GM18520 (cell line): ENCODE measurements around the gene PRR7.

Experiments used
- ATAC-seq: cut with Tn5 transposase; IDR thresholded peaks from one replicate; pipeline ENCODE4 v1.9.1; 2021; ENCODE audit not compliant: unreplicated experiment

The PRR7 gene

DNA sequence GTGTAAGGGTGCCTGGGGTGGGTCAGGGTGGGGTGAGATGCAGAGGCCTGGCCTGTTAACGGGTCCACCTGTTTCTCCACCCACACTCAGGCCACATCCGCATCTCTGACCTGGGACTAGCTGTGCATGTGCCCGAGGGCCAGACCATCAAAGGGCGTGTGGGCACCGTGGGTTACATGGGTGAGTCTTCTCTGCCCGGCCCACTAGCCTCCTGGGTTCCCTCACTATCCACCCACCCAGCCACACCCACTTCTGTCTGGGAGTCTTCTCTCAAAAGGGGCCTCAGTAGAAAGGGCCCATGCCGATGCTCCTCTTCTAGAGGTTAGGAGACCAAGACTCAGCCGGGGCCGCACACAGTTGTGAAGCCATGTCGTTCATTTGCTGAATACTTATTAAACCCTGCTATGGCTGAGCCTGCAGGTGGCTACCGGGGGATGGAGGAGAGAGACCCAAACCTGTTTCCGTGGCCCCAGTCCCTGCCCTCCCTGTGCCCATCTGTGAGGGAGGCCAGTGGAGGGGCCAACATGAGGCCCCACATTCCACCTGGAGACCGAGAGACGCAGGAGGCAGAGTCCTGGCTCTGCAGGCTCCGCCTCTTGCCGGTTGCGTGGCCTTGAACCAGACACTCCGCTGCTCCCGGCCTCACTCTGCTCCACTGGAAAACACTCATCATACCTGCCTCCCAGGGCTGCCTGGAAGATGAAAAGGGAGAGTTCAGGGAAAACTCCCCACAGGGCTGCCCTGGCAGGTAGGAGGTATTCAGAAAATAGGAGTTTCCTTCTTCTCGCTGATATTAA, 11.5 kb upstream of the PRR7 start:
- no peak for ATAC-seq

DNA sequence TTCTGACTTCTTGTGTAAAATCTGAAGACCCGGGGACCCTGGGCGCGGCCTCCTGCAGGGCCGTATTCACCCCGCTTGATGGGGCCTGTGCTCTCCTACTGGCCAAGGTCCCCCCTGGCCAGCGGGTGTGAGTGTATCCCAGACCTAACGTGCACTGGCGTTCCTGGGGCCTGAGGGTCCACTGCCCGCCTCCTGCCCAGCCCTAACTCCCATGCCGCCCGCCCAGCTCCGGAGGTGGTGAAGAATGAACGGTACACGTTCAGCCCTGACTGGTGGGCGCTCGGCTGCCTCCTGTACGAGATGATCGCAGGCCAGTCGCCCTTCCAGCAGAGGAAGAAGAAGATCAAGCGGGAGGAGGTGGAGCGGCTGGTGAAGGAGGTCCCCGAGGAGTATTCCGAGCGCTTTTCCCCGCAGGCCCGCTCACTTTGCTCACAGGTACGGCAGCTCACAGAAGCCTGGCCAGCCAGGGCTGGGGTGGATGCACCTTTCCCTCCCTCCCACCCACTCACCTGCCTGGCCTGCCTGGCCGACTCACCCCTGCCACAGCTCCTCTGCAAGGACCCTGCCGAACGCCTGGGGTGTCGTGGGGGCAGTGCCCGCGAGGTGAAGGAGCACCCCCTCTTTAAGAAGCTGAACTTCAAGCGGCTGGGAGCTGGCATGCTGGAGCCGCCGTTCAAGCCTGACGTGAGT, 10.6 kb upstream of the PRR7 start:
- ATAC-seq, result no peak

DNA sequence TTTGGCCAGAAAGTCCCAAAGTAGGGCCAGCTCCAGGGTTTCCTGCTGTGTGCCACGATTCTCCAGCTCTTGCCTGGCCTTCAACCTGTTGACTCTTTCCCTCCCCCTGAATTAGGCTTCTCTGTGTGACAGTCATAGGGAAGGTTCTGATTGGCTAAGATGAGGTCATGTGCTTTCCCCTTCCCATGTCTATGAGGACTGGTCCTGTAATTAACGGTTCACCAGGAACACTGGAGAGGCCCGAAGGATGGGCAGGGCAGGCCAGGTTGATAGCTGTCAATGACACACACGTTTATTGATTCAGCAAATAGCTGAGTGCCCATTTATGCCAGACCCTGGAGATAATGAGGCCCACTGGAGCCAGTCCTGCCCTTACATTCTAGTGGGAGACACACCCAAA, 9.0 kb upstream of the PRR7 start:
- no peak for ATAC-seq

DNA sequence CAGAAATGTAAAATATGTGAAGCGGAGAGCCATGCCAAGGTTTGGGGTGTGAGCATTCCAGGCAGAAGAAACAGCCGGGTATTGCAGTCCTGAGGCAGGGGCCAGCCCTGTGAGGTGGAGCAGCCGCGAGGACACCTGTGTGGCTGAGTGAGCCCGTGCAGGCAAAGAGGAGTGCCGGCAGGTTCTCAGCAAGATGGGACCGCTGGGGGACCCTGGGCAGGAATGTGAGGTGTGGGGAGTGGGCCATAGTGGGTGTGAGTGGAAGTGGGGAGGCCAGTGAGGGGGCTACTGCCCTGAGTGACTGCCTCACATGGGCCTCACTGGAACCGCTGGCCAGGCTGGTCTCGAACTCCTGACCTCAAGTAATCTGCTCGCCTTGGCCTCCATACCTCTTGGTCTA, 8.1 kb upstream of the PRR7 start:
- ATAC-seq, result no peak

DNA sequence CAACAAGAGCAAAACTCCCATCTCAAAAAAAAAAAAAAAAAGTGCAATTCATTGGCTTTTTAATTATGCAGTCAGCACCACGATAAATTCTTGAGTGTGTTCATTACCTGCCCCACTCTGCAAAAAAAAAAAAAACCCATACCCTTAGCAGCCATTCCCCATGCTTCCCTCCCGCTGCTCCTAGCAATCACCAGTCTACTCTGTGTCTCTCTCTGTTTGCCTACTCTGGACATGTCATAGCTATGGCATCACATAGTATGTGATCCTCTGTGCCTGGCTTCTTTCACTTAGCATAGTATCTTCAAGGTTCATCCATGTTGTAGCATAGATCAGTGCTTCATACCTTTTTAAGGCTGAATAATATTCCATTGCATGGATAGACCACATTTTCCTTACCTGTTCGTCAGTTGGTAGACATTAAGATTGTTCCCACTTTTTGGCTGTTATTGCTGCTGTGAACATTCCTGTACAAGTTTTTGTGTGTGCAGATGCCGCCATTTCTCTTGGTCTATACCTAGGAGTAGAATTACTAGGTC, 7.0 kb upstream of the PRR7 start:
- no peak for ATAC-seq

DNA sequence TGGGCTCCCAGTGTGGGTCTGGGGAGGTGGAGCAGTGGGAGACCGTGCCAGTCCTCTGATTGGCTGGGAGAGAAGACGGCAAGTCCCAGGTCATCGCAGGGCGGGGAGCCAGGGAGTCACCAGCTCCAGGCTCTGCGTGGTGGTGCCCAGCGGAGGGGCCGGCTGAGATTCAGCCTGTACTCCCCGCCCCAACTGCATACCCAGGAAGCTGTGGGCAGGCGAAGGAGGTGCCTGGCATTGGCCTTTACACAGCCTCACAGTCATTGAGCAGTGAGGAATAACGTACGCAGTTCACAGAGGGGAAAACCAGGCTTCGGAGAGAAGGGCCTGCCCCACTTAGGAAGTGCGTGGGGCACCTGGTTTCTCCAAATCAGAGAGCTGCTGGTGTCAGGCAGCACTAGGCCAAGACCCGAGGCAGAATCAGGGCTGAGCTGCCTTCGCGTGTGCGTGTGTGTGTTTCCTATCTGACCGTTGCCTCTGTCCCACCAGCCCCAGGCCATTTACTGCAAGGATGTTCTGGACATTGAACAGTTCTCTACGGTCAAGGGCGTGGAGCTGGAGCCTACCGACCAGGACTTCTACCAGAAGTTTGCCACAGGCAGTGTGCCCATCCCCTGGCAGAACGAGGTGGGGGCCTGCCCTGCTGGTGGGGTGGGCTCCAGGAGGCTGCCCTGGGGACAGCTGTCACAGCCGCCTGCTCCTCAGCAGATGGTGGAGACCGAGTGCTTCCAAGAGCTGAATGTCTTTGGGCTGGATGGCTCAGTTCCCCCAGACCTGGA, 6.2 kb upstream of the PRR7 start:
- no peak for ATAC-seq

DNA sequence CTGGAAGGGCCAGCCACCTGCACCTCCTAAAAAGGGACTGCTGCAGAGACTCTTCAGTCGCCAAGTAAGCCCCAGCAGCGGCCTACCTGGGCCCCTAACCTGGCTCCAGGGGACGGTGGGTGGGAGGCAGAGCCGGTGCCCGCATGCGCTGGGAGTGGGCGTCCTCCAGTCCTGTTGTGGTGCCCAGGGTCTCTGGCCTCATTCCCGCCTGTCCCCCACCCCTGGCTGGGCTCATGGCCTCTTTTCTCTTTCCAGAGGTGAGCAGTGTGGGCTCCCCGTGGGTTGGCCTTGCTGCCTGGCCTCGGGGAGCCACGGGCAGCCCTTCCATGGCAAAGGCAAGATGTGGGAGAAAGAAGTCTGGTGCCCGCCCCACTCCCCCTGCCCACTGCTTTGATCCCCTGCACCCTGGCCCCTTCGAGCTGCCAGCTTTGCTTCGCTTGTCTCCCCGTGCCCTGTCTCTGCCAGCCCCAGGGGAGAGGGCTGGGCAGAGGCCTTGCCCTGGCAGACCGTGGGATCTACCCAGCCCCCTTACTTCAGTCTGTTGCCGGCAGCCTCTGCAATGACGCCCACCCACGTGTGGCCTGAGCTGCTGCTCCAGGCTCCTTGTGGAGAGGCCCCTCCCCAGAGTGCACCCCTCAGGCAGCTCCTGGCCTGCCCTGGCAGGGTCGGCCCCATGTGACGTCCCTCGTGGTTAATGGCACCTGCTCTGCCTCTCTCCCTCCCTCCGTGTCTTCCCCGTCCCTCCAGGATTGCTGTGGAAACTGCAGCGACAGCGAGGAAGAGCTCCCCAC, 5.4 kb upstream of the PRR7 start:
- no peak for ATAC-seq

DNA sequence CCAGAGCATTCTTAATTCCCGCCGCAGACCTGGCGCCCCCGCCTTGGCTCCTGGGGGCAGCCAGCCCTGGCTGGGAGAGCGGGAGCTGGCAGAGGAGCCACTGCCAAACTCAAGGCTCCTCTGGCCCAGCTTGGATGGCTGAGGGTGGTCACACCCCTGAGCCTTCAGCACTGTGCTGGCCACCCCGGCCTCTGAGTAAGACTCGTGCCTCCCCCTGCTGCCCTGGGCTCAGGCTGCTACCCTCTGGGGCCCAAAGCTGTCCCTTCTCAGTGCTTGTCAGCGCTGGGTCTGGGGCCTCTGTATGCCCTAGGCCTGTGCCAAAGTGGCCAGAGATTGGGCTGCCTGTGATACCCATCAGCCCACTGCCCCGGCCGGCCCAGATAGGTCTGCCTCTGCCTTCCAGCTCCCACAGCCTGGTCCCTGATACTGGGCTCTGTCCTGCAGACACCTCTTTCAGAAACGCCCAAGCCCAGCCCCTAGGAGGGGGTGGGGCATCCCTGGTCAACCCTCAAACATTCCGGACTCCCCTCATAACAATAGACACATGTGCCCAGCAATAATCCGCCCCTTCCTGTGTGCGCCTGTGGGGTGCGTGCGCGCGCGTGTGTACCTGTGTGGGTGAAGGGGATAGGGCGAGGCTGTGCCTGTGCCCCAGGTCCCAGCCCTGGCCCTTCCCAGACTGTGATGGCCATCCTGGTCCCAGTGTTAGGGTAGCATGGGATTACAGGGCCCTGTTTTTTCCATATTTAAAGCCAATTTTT, 4.4 kb upstream of the PRR7 start:
- no peak for ATAC-seq

DNA sequence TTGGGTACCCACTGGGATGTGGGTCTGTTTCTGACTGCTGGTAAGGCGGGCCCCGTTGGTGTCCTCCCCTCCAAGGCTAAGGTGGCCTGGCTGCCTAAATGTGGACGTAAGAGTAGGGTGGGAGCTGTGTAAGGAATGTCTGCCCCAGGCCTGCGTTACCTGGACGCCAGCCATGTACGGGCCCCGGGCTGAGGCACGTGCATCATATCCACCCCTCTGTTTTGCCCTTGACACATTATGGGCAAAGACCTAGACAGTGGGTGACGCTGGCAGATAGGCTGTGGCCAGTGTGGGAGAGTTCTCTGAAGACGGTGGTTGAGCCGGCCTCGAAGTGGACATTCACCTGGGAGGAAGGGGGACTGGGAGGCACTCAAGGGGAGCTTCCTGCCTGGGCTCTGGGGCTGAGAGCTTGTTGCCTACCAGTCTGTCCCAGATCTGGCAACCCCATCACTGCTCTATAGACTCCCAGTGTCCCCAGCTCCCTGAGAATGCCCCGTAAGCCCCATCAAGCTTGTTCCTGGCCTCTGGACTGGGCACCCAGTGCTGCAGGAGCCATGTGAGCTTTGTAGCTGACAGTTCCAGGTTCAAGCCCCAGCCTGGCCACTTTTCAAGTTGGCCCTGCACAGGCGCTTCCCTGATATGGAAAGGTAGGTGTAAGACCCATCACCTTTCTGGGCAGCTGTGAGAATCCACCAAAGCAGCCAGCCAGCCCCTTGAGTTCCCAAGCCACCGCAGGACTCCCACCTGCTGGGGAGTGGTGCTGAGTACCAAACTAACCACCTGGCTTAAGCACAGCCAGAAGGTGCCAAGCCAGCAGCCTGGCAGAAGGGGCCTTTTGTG, 3.2 kb upstream of the PRR7 start:
- ATAC-seq, result no peak

DNA sequence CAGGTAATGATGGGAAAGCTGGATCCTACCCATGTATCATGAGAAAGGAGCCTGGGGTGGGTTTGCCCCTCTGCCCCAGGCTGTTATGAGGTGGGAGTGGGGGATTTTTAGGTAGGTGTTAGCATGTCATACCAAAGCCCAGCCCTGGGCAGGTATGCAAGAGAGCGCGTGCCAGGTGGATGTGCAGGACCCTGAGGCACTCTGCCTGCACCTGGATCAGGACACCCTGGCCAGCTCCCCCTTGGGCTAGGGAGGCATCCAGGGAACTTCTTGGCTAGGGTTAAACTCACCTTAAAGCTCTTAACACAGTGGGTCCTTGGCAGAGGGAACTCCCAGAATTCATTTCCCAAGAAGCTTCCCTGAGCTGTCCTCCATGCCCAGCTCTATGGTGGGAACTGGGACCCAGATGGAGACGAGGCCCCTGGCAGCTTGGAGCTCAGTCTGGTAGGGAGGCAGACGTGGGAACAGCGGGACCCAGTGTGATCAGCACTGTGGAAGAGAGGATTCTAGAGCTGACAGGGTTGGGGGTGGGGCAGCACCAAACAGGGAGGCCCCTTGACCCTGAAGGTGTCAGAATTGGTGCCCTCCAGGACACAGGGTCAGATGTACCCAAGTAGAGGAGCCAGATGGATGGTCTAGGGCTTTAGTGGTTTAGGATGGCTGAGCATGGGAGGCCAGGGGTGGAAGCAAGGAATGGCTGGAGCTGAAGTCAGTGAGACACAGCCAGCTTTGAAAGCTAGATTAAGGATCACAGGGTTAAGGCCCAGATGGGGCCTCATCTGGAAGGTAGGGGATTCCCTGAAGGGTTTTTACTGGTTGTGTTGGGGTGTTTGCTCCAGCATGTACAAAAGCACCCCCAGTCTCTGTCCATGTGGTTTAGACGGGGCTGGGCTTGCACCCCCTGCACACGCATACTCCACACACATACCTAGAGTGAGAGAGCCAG, 2.2 kb upstream of the PRR7 start:
- ATAC-seq, result no peak

DNA sequence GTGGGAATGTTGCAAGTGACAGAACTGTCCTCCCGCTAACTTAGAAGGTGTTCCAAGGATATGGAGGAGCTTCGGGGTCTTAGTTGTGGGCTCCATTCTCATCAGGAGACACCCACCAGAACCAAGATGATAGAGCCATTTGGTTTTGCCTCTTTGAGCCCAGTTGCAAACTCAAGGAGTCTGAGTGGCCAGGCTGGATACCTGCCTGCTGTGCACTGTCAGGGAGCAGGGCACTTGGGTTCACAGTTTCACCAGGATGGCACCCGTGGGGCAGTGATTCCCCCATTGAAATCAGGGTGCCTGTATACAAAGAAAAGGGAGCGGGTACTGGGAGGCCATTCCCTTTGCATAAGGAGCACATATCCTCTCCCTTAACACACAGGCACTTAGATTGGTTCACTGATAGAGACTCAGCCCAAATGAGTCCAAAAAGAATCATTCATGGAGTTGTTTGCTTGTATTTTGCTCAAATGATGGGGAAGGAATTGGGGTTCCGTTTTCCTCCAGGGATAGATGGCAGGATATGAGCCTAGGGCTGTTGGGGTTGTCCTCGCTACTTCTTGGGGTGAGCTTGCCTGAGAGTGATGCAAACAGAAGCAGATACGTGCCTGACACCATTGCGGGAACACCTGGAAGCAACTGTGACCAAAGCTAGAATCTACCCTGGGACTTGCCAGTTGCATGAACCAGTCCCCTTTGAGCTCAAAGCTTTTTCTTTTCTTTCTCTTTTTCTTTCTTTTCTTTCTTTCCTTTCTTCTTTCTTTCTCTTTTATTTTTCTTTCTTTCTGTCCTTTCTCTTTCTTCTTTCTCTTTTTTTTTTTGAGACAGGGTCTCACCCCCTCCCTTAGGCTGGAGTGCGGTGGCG, 1.3 kb upstream of the PRR7 start:
- no peak for ATAC-seq

DNA sequence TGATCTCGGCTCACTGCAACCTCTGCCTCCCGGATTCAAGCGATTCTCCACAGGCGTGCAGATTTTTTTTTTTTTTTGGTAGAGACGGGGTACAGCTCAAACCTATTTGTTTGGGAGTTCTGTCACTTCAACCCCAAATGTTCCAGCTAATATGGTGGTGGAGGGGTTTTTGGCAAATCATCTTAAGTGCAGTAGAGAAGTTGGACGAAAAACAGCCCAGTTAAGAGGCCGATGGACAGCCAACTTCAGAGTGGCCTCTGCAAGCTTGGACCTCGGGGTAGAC, 756 bp upstream of the PRR7 start:
- ATAC-seq, result no peak

DNA sequence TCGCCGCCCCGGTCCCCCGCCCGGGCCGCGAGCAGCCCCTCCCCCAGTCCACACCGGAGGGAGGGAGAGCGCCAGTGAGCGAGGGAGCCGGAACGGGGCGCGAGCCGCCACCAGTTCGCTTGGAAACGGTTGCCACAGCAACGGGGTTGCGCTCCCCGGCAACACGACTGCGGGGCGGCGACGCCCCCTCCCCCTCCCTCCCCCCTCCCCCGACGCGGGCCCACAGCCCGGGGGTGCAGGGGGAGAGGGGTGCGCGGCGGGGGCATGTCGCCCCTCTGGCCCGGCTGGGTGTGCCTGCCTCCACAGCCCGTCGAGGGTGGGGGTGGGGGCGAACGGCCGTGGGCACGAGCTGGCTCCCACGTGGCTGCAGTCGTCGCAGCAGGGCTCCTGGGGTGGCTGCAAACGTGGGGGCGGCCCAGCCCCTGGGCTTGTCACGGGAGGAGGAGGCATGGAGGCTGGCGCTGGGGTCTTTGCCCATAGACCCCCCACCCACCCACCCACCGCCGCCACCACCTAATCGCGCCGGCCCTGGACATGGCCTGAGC, 524 bp downstream of the PRR7 start:
- ATAC-seq, result peak; percentile 21

DNA sequence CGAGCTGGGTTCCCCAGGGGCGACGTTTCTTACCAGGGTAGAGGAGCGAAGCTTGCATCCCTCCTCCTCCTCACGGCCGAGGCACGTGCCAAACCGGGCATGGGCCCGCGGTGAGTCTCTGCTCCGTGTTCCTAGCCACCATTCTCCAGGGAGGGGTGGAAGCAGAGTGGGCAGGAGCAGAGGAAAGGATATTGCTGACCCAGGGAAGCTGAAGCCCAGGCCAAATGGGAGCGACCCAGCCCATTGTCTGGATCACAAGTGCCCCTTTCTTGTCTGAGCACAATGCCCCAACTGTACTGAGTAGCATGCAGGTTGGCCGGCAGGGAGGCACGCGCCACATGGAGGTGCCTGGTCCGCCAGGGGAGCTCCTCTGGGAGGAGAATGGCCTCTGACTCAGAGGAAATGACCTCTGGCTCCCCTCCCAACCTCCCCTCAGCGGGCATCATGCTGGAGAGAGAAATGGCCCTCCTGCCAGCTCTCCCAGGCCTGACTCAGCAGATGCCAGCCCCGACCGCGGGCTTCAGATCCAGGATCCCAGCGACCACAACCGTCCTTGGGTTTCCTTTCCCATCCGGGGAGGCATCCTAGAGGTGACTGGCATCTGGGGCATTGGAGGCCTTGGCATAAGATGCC, 1.1 kb downstream of the PRR7 start:
- ATAC-seq, result no peak

DNA sequence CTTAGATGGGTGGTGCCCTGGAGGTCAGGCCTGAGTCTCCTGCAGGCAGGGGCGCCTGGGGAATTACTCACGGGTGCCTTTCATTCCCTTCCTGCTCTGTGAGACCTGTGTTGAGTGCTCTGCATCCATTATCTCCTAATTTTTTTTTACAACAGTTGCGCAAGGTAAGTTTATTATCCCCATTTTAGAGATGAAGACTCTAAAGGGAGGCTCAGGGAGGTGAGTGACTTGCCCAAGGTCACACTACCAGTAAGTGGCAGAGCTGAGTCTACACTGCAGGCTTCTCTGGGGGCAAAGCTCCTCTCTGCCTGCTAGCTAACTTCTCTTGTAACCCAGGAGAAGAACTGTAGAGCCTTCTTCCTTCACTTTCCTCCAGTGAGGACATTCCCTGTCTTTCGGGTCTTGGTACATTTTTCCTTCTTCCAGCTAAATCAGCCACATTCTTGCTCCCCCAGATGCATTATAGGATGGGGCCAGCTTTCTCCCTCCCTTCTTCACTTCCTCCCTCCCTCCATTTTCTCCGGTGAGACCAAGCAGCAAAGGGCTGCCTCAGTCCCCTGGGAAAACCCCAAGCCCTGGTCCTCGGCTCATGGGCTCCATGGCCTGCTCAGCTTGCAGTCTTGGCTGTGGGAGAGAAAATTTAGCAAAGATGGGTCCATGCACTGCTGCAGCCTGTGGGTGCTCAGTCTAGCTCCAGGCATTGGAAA, 1.8 kb downstream of the PRR7 start:
- no peak for ATAC-seq
